ENCODE results near the gene RBP4.
"Not testable (repeated sequence)": the region's sequence is repeated elsewhere in the genome, so short reads cannot be mapped to it uniquely, and the experiment has no call there.

RBP4 gene

DNA sequence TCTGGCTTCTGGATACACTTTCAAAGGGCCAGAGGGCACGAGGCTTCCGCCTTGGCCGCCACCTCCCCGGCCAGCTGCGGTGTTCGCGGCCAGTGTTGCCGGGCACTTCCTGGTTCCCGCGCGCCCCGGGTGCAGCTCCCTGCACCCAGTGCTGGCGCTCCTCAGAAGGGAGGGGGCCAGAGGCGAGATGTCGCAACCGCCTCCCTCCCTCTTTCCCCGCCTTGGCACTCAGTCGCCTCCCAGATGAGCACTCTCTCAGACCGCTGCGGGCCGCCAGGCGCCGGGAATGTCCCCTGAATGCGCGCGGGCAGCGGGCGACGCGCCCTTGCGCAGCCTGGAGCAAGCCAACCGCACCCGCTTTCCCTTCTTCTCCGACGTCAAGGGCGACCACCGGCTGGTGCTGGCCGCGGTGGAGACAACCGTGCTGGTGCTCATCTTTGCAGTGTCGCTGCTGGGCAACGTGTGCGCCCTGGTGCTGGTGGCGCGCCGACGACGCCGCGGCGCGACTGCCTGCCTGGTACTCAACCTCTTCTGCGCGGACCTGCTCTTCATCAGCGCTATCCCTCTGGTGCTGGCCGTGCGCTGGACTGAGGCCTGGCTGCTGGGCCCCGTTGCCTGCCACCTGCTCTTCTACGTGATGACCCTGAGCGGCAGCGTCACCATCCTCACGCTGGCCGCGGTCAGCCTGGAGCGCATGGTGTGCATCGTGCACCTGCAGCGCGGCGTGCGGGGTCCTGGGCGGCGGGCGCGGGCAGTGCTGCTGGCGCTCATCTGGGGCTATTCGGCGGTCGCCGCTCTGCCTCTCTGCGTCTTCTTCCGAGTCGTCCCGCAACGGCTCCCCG is 34.4 kb downstream of the RBP4 start, which contains the start of gene FFAR4:
FFAR4 (plus strand) TSS at position 231 of the 842 bp plus-strand sequence; CDS start at position 287, 56 bp downstream.
- no peak for DNase-seq (ENCODE audit: low spot score)

DNA sequence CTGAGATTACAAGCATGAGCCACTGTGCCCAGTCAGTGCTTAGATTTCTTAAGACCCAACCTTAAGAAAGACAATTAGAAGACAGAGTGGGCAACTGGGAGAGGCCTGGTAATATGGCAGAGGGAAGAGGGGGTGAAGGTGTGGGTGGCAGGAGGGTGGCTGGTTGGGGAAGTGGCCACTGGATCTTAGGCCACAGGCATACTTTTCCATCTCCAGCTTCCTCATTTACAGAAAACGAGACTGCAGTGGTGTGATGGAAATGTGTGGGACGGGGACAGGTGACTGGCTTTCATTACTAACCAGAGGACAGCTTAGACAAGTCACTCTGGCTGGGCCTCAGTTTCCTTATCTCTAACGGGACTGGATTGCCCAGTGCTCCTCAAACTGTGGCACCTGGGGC is 35.6 kb downstream of the RBP4 start:
- no peak for DNase-seq (ENCODE audit: low spot score)

DNA sequence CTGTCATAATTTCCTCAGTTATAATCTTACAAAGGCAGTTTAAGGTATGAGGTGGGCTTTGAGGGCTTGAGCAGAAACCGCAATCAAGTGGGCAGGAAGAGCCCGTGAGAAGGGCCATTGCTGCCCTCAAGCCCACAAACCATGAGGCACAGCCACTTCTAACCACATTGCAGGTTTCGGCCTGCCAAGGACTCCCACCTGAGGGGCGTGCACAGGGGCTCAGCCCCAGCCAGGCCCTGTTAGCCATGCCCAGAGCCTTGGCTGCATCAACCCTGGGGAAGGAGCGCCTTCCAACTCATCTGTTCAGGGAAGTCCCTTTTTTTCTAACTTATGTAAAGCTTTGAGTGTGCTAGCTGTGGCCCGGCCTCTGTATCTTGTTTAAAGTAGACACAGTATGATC is 40.5 kb downstream of the RBP4 start:
- DNase-seq (ENCODE audit: low spot score) = no peak

DNA sequence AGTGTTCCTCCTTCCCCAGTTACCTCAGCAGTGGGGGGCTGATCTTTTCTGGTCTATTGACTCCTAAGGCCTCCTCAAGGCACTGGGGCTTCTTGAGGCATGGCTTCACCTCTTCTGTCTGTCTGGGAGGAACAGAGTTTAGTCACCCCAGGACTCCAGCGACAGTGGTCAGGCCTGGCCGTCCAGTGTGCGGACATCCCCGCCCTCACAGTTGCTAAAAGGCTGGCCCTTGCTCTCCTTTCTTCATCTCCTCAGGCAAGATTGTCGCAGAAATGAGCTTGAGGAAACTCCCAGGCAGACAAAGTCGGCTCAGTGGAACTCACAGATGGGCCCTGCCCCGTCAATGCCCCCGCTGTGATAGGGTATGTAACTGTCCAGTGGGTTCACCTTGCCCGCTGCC is 41.5 kb downstream of the RBP4 start:
- DNase-seq (ENCODE audit: low spot score) = no peak

DNA sequence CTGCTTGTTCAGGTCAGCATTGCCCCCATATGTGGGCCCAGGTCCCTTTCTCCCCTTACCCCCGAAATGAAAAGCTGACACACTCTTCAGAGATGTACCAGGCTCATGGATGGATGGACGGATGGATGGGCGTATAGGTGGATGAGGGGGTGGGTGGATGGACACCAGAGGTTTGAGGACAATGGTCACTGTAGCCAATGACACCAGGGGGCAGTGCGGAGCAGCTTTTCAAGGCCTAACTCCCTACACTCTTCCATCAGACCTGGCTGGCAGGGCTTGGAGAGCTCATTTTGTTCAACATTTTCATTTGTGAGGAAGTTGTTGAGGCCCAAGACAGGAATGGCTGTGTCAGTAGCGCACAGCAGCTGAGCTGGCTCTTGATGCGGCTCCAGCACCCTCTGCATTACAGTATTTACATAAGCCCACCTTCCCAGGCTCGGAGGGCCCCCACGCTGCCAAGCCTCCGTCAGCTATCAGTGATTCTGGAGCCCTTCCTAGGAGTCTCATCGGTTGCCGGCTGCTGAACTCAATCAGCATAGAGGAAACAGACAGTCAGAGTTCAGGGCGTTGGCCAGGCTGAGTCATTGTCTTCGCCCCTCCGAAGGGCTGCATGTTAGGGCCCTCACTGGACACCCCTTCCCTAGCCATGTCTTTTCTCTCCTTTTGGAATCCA is 46.1 kb downstream of the RBP4 start:
- DNase-seq (ENCODE audit: low spot score) = peak; percentile 48

DNA sequence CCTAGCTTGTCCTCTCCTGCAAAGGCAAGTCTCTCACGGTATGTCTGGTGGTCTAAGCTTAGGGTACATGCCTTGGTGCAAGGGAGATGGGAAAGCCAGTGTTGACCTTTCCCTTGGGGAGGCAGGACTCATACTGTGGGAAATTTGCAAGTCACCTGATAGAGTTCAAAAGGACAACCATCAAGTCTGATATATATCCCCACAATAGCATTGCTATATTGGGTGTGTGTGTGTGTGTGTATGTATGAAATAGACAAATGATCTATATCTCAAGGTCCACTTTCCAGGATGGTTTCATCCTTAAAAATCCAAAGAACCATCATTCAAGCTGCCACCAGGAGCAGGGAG is 46.7 kb downstream of the RBP4 start:
- no peak for DNase-seq (ENCODE audit: low spot score)

DNA sequence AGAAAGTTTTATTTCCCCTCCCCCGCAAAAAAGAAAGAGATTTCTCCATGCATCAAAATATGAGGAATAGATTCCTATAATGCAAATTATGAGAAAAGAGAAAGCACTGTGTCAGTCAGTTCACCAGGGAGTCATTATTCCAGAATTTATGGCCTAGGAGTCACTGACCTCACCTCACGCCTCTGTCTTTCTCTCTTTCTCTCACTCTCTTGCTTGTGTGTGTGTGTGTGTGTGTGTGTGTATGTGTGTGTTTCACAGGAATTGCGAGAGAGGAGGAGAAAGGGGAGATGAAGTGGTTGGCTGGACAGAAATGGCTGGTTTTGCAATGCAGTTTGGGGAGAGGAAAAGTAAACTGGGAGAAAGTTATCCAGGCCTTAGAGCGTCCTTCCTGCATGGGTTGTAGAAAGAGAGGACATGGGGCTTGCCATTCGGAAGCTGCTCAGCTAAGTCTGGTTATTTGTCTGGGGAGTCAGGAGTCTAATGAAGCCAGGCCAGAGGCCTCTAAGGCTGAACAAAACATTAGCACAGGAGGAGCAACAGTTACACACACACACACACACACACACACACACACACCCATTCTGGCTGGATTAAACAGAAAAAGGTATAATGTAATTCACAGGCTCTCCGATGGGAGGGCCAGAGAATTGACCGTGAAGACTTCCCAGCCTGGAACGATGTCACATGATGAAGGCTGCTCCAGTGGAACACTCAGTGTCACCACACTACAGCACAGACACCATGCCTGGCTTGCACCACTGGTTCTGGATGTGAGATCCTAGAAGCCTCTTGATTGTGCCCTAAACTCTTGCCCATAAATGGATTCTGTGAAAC is 47.3 kb downstream of the RBP4 start:
- no peak for DNase-seq (ENCODE audit: low spot score)

DNA sequence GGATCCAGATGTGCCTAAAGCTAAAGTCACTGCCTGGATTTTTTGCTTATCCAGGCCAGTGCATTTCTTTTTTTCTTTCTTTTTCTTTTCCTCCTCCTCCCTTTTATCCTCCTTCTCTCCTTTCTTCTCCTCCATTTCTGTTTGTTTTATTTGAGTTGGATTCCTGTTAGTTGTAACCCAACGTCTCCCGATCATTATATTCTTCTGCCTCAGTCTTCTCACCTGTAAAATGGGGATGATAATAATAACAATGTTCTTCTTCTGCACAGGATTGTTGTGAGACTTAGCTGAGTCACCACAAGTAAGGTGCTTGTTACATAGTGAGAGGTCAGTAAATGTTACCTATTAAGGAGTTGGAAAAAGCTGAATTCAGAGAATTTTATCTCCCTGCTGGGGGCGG is 48.3 kb downstream of the RBP4 start:
- DNase-seq (ENCODE audit: low spot score) = no peak

DNA sequence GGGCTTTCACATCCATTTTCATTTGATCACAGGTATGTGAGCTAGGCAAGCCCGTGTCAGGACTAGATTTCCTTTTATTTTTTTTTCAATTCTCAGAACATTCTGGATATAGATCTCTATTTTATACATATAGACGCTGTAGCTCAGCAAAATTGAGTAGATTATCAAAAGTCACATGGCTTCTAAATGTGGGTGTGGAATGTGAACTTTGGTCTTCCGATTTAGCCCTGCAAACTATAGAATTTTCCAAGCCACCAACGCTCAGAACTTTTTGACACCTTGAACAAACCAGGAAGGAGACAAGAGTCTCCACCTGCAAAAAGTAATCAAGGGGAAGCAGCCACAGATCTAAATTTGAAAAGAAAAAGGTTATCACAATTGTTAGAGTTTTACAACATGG is 50.4 kb downstream of the RBP4 start:
- DNase-seq (ENCODE audit: low spot score) = no peak

DNA sequence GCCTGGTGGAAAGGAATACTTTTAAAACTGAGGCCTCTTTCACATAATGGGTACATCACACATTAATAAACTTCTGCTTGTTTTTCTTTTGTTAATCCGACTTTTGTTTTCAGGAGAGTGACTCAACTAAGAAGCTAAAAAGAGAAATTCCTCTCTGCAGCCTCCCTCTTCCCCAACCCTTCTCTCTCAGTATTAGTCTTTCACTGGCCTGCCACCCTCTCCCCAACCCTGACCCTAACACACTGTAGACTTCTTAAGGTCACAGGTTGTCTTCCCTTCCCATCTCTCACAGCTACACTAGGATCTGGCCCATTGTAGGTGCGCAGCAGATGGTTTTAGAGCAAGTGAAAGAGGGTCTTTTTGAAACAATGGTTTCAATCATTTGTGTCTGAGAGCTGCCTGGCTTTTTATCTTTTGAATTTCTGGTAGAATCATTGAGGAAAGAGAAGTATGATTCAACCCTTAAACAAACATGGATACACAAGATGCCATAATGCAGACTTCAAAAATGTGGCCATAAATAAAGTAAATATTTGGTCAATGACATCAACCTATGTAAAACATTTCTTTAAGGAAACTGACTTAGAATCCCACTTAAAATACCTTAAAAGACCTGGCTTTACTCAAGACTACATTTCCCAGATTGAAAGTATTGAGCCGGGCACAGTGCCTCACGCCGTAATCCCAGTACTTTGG is 52.5 kb downstream of the RBP4 start:
- DNase-seq (ENCODE audit: low spot score) = no peak

DNA sequence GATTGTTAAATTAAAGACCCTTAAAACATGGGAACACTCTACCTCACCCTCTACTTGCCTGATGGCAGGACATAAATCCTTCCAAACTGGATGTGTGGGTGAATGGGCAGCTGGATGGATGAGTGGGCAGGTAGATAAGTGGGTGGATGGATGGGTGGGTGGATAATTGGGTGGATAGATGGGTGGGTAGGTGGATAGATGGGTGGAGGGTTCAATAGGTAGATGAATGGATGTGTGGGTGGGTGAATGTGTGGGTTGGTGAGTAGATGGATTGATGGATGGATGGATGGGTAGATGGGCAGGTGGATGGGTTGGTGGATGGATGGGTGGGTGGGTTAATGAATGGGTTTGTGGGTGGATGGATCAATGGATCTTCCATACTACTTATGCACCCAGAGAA is 53.5 kb downstream of the RBP4 start:
- DNase-seq (ENCODE audit: low spot score) = no peak

DNA sequence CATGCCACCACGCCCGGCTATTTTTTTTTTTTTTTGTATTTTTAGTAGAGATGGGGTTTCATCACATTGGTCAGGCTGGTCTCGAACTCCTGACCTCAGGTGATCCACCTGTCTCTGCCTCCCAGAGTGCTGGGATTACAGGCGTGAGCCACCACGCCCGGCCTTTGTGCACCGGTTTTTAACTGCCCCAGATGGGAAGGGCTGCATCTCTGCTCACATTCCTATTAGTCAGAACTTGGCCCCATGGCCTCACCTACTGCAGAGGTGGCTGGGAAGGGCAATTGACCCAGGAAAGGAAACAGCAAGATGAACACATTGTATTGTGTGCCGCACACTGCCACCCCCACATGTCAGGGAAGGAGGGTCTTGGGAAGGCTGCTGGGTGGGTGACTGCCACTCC is 54.0 kb downstream of the RBP4 start:
- DNase-seq (ENCODE audit: low spot score) = not testable (repeated sequence)

DNA sequence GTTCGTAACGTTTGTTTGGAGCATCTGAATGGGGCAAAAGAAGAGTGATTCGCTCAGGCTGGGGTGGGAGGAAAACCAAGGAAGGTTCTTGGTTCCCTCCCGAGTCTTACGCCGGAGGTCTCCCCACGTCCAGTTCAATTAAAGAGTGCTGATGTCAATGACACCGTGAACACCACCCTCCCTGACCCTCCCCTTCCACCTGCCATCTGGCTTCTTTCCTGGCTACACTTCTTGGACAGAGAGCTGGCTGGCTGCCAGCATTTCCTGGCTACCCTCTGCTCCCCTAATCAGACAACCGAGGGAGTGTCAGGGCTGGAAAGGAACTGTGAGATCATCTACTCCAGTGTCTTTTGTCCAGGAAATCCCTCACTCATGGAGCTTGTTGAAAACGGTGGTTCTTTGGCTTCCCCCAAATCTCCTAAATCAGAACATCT is 58.7 kb downstream of the RBP4 start:
- no peak for DNase-seq (ENCODE audit: low spot score)

All from RKO (cell line).